Tibial artery (tissue), 4 donors: Measurements from ENCODE around the gene METTL8.

ENCODE experiments used
- DNase-seq, 2 donors: peaks; one replicate each; pipeline ENCODE4 v3.0.0-alpha.2; 2019
- H3K27ac ChIP-seq, 2 donors: fragments of 200-600 bp; sonication (generic) in 1 of 2; 1 replicate in 1 of 2; 2 replicates in 1 of 2; pipeline ENCODE4 v1.5.1; 2018 to 2019; ENCODE audit warnings: mild to moderate bottlenecking in 1 of 2
- H3K27me3 ChIP-seq, 2 donors: fragments of 200-600 bp; sonication (generic) in 1 of 2; one replicate each; pipeline versions ENCODE4 v1.5.1 to v1.6.0; 2016 to 2019
- H3K36me3 ChIP-seq, 3 donors: fragments of 200-600 bp; sonication (generic) in 2 of 3; one replicate each; pipeline ENCODE4 v1.5.1; 2016 to 2019; ENCODE audit warnings: mild to moderate bottlenecking in 2 of 3
- H3K4me1 ChIP-seq, 4 donors: fragments of 200-600 bp; sonication (generic) in 2 of 4; 1 replicate in 3 of 4; 2 replicates in 1 of 4; pipeline ENCODE4 v1.5.1; 2016 to 2019
- H3K4me3 ChIP-seq, 2 donors: fragments of 200-600 bp; sonication (generic) in 1 of 2; 1 replicate in 1 of 2; 2 replicates in 1 of 2; pipeline ENCODE4 v1.5.1; 2018 to 2019; ENCODE audit warnings: mild to moderate bottlenecking in 2 of 2
- H3K9me3 ChIP-seq, 3 donors: fragments of 200-600 bp; sonication (generic) in 1 of 3; one replicate each; pipeline ENCODE4 v1.5.1; 2016 to 2019
- CTCF ChIP-seq, 2 experiments: fragments of 200-600 bp in 1 of 2; fragments of 450-650 bp in 1 of 2; IDR thresholded peaks; one replicate each; pipeline ENCODE4 v1.5.1; 2017 to 2019; ENCODE audit warnings: antibody characterized with exemption in 2 of 2, mild to moderate bottlenecking in 1 of 2, moderate library complexity in 1 of 2
- intact Hi-C: fragments of 100-400 bp; cut with DNase I; formaldehyde crosslinking; loops from one replicate; pipeline ENCODE4 v1.15.0; 2023; ENCODE audit warnings: low total_unique reads

The METTL8 gene

GRCh38 chr2:171409436-171409971 is 24.3 kb downstream of the METTL8 start:
- TF ChIP-seq CTCF (IDR thresholded peaks at IDR 0.05), result no peak
- Histone ChIP-seq H3K27me3 (no peaks in the 10 kb centered on the region), H3K36me3 (no peaks in the 10 kb centered on the region), H3K27ac (no peak overlapping the region), H3K9me3 (no peaks in the 10 kb centered on the region), H3K4me1 (peaks cover 0 to 12% (median 4%) of the 10 kb centered on the region in 4 donors), H3K4me3 (no peak overlapping the region)
- intact Hi-C loops, result no loop called here
- no peak for DNase-seq

- intact Hi-C loops, result no loop called here
- no peak for DNase-seq
- Histone ChIP-seq H3K4me1 (peaks cover 0 to 12% (median 4%) of the 10 kb centered on the region in 4 donors), H3K9me3 (no peaks in the 10 kb centered on the region), H3K27me3 (no peaks in the 10 kb centered on the region), H3K4me3 (no peak overlapping the region), H3K27ac (no peak overlapping the region), H3K36me3 (no peaks in the 10 kb centered on the region)
- TF ChIP-seq CTCF (IDR thresholded peaks at IDR 0.05), result no peak
Measured at GRCh38 chr2:171407676-171408044, 26.1 kb downstream of the METTL8 start.

- intact Hi-C loops, result no loop called here
- no peak for TF ChIP-seq CTCF (IDR thresholded peaks at IDR 0.05)
Measured at GRCh38 chr2:171407030-171407675, 26.6 kb downstream of the METTL8 start.

GRCh38 chr2:171406044-171406443 is 27.7 kb downstream of the METTL8 start:
- Histone ChIP-seq H3K27me3 (no peaks in the 10 kb centered on the region), H3K36me3 (peaks cover 0 to 5% (median 0%) of the 10 kb centered on the region in 3 donors), H3K27ac (no peak overlapping the region), H3K4me3 (no peak overlapping the region), H3K4me1 (peaks cover 0 to 8% (median 3%) of the 10 kb centered on the region in 4 donors), H3K9me3 (peaks cover 0 to 6% (median 0%) of the 10 kb centered on the region in 3 donors)
- intact Hi-C loops, result no loop called here
- TF ChIP-seq CTCF (IDR thresholded peaks at IDR 0.05), result no peak
- no peak for DNase-seq

More at GRCh38 chr2:171407030-171407675, 26.6 kb downstream of the METTL8 start:
- peaks cover 0 to 8% (median 4%) of the 10 kb centered on the region in 4 donors for H3K4me1 ChIP-seq
- H3K27me3 ChIP-seq, result no peaks in the 10 kb centered on the region
- peaks cover 0 to under 1% (median 0%) of the 10 kb centered on the region in 3 donors for H3K9me3 ChIP-seq
- no peak overlapping the region for H3K4me3 ChIP-seq
- no peak for DNase-seq
- no peaks in the 10 kb centered on the region for H3K36me3 ChIP-seq
- no peak overlapping the region for H3K27ac ChIP-seq

GRCh38 chr2:171405546-171405945 is 28.2 kb downstream of the METTL8 start:
- H3K4me1 ChIP-seq, result peaks cover 0 to 7% (median 3%) of the 10 kb centered on the region in 4 donors
- H3K4me3 ChIP-seq, result no peak overlapping the region
- intact Hi-C loops, result no loop called here
- H3K9me3 ChIP-seq, result peaks cover 0 to 6% (median 0%) of the 10 kb centered on the region in 3 donors
- no peak overlapping the region for H3K27ac ChIP-seq
- no peak for TF ChIP-seq CTCF (IDR thresholded peaks at IDR 0.05)
- DNase-seq, result no peak
- H3K27me3 ChIP-seq, result no peaks in the 10 kb centered on the region
- peaks cover 0 to 5% (median 0%) of the 10 kb centered on the region in 3 donors for H3K36me3 ChIP-seq
